ENCODE data around the gene PRKD3.
"Not testable (repeated sequence)": the region's sequence is repeated elsewhere in the genome, so short reads cannot be mapped to it uniquely, and the experiment has no call there.

PRKD3 gene

DNA sequence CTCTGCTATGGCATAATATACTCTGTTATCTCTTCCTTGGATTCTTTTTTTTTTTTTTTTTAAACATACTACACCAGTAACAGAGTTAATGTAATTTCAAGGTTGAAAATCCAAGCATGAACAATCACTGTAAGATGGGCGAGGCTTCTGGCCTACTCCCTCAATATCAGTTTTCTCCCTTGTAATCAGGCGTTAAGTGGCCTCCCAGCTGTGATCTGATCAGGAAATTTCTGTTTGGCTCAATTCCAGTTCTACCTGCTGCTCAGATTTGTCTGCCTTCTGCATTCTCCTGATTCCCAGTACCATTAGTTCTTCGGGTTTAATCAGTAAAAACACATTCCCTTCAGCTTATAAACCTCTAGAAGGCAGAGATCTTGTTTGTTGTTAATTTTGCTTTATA is 18.6 kb downstream of the PRKD3 start:
- no peak for DNase-seq

DNA sequence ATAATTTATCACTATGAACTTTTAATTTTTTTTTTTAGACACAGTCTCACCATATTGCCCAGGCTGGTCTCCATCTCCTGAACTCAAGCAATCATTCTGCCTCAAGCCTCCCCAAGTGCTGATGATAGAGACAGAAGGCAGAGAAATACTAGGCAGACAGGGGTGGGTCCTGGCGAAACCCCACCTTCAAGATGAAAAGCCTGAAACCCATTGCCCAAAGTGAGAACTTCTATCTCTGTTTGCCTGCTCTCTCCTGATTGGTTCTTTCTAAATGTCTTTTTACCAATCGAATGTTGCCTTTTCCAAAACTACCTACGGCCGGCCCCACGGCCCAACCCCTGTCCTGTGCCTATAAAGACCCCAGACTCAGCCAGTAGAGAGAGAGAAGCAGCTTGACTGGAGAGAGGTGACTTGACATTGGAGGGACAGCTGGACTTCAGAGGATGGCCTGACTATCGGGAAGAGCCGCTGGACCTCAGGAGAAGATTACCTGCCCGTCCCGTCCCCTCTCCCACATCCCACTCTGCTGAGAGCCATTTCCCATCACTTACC is 21.9 kb downstream of the PRKD3 start:
- no peak for DNase-seq

DNA sequence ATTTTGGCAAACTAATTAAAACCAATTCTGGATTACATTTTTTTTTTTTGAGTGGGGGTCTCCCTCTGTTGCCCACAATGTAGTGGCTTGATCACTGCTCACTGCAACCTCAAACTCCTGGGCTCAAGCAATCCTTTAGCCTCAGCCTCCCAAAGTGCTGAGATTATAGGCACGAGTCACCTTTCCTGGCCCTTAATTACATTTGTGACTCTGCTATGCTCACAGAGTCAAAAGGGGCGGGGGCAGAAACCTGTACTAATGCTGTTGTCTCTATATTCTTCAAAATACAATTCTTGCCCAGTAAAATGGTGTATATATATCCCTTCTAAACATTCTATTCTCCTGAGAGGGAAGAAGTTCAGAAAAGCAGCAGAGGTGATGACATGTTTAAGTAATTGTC is 23.2 kb downstream of the PRKD3 start:
- DNase-seq, result no peak

DNA sequence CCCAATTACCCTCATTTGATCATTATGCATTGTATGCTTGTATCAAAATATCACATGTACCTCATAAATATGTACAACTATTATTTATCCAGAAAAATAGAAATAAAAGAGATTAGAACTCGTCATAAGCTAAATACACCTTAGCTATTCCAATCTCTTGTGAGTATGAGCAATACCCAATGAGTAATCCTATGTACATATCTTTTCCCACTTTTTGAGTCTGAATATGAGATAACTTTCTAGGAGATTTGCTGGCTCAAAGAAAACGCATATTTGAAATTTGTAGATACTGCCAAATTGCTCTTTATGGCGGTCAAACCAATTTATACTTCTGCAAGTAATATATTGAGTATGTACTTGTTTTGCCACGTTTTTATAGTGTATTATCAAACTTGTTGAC is 24.1 kb downstream of the PRKD3 start:
- no peak for DNase-seq

DNA sequence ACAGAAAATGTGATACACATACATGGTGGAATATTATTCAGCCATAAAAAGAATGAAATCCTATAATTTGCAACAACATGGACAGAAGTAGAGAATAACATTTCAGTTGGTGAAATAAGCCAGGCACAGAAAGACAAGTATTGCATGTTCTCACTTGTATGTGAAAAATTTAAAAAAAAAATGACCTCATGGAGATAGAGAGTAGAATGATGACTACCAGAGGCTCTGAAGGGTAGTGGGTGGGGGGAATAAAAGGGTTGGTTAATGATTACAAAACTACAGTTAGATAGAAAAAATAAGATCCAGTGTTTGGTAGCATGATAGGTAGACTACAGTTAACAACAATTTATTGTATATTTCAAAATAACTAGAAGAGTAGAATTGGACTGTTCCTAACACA is 24.5 kb downstream of the PRKD3 start:
- no peak for DNase-seq

DNA sequence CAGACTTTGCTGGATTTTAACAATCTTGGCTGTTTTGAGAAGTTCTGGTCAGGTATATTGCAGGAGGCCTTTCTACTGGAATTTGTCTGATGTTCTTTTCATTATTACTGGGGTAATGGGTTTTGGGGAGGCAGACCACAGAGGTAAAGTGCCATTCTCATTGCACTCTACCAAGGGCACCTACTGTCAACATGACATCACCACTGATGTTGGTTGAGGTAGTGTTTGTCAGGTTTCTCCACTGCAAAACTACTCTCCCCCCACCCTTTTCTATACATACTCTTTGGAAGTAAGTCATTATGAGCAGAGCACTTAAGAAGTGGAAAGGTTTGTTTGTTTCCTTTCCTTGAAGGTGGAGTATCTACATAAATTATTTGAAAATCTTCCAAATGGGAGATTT is 27.0 kb downstream of the PRKD3 start:
- DNase-seq, result no peak

DNA sequence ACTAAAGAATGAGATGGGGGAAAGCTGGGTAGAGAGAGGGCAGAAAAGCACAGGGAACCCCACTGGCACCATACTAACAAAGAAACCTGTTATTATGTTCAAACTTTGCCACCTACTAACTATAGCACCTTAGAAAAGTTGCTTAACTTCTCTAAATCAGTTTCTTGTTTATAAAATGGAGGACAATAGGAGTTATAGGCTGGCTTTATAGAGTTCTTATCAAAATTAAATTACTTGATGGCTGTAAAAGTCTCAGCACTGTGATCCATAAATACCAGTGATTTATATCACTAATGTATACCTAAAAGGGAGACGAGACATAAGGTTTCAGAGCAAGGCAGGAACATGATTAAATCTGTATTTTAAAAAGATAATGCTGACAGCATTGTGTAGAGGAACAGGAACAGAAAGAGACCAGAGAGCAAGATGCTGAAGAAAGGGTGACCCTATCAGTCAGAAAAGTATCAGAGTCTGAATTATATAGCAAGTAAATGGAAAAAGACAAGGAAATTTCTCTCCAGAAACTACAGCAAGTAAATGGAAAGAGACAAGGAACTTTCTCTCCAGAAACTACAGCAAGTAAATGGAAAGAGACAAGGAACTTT is 29.1 kb downstream of the PRKD3 start:
- no peak for DNase-seq

DNA sequence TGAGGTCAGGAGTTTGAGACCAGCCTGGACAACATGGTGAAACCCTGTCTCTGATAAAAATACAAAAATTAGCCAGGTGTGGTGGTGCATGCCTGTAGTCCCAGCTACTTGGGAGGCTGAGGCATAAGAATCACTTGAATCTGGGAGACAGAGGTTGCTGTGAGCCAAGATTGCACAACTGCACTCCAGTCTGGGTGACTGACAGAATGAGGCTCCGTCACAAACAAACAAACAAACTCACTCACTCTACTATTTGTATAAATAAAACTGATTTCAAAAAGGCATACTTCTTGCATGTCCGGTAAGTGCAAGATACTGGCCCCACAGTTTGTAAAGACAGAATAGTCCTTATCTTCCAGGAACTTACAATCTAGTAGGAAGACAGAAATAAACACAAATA is 29.8 kb downstream of the PRKD3 start:
- DNase-seq, result not testable (repeated sequence)

DNA sequence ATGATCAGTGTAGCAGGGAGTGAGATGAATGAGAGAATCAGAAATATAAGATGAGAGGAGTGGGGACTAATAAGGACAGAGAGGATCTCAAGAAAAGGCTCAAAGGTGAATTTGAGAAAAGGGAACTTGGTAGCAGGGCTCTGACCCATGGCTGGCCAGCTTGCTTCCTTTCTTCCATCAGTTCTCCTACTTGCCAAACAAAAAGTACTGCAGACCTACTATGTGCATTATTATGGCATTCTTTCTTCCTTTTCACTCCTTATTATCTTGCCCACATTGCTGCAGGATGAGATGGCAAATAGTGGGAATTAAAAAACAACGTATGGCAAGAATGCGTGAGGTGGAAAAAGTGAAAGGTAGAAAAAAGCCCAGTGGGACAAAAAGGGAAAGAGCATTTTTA is 33.0 kb downstream of the PRKD3 start:
- no peak for DNase-seq

DNA sequence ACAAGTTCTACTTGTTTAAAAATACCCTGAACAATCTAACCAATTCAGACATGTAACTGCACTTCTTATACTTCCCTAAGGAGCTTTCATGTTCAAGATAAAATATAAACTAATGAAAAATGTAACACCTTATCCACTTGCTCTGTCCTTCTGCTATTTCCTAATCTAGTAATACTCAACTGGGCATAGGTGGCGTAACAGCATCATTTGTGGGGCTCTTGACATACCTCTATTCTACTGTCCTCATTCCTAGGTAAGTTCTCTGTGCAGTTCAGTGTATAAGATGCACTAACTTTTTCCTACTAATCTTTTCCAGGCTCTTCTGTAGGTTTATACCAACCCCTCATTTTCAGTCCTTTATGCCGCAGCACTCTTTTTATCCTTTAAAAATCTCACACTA is 36.7 kb downstream of the PRKD3 start:
- no peak for DNase-seq

DNA sequence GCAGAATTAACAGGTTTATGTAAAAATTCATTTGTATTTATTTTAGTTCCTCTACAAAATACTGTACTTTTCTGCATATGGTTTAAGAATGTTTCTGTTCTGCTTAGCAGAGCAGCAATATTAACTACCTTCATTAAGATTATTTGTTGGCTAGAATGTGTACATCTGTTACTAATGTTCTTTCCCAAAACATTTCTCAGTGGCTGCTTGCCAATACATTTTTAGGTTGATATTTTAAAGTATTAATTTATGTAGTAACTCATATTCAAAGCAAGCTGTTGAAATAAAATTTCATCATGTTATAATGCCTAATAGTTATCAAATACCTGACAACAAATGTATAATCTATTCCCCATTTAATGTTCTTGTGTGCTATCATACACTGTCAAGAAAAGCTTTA is 40.3 kb downstream of the PRKD3 start:
- no peak for DNase-seq

DNA sequence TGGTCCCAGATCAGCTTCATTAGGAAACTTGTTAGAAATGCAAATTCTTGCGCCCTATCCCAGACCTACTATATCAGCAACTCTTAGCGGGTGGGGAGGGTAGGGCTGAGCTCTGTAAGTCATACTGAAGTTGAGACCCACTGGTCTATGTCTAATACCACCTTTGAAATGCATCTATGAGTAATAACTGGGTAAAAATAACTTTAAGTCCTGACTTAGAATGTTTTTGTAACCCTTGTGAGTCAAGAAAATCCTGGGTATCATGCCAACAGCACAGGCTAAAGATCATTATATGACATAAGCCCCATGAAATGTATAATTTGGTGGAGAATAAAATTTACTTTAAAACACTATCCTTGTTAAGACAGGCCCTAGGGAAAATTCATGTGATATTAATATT is 41.4 kb downstream of the PRKD3 start:
- no peak for DNase-seq

DNA sequence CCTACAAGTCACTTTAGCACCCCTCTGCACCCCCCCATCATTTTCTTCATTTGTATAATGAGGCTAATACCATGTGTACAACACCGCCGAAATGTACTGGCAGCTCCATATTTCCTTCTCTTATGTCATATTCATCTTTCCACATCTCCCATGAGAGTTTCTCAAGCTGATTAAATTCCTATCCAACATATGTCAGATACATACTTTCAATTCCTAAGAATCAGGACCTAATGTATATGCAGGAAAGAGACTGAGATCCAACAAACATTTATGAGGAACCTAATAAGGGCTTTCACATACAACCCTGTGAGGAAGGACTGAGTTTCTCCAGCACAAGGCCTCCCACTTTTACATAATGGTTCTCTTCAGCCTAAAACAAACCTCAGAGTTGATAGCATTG is 41.9 kb downstream of the PRKD3 start:
- no peak for DNase-seq

DNA sequence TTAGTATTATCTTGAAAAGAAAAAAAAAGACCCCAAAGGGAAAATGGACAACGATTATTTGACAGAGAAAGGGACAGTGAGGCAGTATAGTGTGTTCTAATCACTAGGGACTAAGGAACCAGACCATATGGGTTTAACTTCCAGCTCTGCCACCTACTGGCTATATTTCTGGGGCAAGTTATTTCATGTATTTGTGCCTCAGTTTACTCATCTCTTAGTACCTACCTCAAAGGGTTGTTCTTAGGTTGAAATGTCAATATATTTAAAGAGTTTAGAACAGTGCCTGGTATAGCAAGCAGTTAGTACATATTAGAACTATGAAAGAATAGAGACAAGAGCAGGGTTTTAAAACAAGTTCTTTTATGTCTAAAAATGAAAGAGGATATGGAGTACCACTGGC is 42.7 kb downstream of the PRKD3 start:
- no peak for DNase-seq

DNA sequence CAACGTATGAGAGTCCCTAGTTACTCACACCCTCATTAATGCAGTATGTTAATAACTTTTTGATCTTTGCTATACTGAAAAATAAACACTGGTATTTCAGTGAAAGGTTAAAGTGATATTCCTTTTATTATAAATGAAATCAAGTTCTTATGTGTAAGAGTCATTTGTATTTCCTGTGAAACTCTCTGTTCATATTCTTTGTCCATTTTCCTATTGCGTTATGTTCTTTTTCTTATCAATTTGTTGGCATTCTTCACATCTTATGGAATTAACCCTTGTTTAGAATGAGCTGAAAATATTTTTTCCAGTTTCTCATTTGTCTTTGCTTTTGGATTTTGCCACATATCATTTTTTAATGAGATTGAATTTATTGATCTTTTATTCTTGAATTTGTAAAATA is 48.3 kb downstream of the PRKD3 start:
- no peak for DNase-seq

All from cerebellar nuclear complex (tissue), 1 donor.